Esophagus squamous epithelium (tissue), 4 donors: ENCODE results near the gene ABHD6.

ENCODE experiments used
- POLR2A ChIP-seq, 4 donors: fragments of 450-650 bp; IDR thresholded peaks; one replicate each; pipeline ENCODE4 v1.6.1; 2017; ENCODE audit warnings: antibody characterized with exemption in 4 of 4, mild to moderate bottlenecking in 4 of 4, moderate library complexity in 3 of 4
- TF ChIP-seq, protein P1 (sequence below), 6 experiments: fragments of 450-650 bp in 4 of 6; fragments of 200-600 bp in 2 of 6; sonication (generic) in 2 of 6; IDR thresholded peaks; one replicate each; pipeline ENCODE4 v1.5.1; 2016 to 2019; ENCODE audit warnings: antibody characterized with exemption in 6 of 6, mild to moderate bottlenecking in 4 of 6, moderate library complexity in 4 of 6

DNA sequence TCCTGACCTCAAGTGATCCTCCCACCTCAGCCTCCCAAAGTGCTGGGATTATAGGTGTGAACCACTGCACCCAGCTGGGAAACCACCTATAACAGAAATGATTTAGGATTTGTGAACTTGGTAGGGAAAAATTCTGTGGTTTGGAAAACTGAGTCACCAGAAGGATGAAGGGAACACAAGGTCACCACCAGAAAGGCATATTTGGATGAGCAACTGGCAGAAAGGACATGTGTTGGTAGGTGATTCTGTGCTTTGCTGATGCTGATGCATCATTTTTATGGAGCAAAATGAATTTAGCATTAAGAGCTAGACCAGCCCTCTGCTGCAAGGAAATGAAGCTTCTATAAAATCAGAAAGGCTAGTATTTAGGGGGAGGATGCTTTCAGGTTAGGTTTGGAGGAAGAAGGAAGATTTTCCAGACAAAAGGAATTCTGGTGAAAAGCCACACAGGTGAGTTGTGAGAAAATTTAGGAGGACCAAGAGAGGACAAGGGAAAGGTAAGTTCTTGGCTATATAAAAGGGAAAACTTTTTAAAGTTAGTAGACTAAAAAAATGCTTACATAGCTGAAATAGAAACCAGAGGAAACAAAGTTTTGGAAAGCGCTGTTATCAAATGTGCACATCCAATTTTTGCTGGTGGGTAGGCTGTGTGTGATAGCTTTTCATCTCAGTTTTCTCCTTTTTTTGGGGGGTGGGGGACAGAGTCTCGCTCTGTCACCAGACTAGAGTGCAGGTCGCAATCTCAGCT, 98.7 kb downstream of the ABHD6 start:
- TF ChIP-seq, protein P1, sequence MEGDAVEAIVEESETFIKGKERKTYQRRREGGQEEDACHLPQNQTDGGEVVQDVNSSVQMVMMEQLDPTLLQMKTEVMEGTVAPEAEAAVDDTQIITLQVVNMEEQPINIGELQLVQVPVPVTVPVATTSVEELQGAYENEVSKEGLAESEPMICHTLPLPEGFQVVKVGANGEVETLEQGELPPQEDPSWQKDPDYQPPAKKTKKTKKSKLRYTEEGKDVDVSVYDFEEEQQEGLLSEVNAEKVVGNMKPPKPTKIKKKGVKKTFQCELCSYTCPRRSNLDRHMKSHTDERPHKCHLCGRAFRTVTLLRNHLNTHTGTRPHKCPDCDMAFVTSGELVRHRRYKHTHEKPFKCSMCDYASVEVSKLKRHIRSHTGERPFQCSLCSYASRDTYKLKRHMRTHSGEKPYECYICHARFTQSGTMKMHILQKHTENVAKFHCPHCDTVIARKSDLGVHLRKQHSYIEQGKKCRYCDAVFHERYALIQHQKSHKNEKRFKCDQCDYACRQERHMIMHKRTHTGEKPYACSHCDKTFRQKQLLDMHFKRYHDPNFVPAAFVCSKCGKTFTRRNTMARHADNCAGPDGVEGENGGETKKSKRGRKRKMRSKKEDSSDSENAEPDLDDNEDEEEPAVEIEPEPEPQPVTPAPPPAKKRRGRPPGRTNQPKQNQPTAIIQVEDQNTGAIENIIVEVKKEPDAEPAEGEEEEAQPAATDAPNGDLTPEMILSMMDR (IDR thresholded peaks at IDR 0.05) = no peak
- TF ChIP-seq POLR2A (IDR thresholded peaks at IDR 0.05) = no peak
